ENCODE measurements around the gene BRIP1.

BRIP1 gene

GRCh38 chr17:61639818-61640217, 223.5 kb downstream of the BRIP1 start:
- TF ChIP-seq CTCF (IDR thresholded peaks at IDR 0.05; ENCODE audit: low read depth, low read length), result no peak
- no peak for DNase-seq (ENCODE audit: low read depth in 2 of 2)
- no peak overlapping the region for H3K4me3 ChIP-seq (replicated peaks in 1 of 2; ENCODE audit: low read depth in 2 of 2, low read length in 2 of 2)

- no peak for TF ChIP-seq CTCF (IDR thresholded peaks at IDR 0.05; ENCODE audit: low read depth, low read length)
- no peak for DNase-seq (ENCODE audit: low read depth in 2 of 2)
- H3K4me3 ChIP-seq (replicated peaks in 1 of 2; ENCODE audit: low read depth in 2 of 2, low read length in 2 of 2), result no peak overlapping the region
Measured at GRCh38 chr17:61638087-61638486, 225.2 kb downstream of the BRIP1 start.

- TF ChIP-seq CTCF (IDR thresholded peaks at IDR 0.05; ENCODE audit: low read depth, low read length), result peak; percentile 79
- H3K4me3 ChIP-seq (replicated peaks in 1 of 2; ENCODE audit: low read depth in 2 of 2, low read length in 2 of 2), result no peak overlapping the region
- peak; percentile 74 to 83 for DNase-seq (ENCODE audit: low read depth in 2 of 2)
Measured at GRCh38 chr17:61635913-61636432, 227.4 kb downstream of the BRIP1 start.

- DNase-seq (ENCODE audit: low read depth in 2 of 2), result no peak
- no peak for TF ChIP-seq CTCF (IDR thresholded peaks at IDR 0.05; ENCODE audit: low read depth, low read length)
- no peak overlapping the region for H3K4me3 ChIP-seq (replicated peaks in 1 of 2; ENCODE audit: low read depth in 2 of 2, low read length in 2 of 2)
Measured at GRCh38 chr17:61634942-61635538, 228.3 kb downstream of the BRIP1 start.

- no peak overlapping the region for H3K4me3 ChIP-seq (replicated peaks in 1 of 2; ENCODE audit: low read depth in 2 of 2, low read length in 2 of 2)
- TF ChIP-seq CTCF (IDR thresholded peaks at IDR 0.05; ENCODE audit: low read depth, low read length), result no peak
- no peak for DNase-seq (ENCODE audit: low read depth in 2 of 2)
Measured at GRCh38 chr17:61634011-61634539, 229.3 kb downstream of the BRIP1 start.

- no peak overlapping the region for H3K4me3 ChIP-seq (replicated peaks in 1 of 2; ENCODE audit: low read depth in 2 of 2, low read length in 2 of 2)
- no peak for DNase-seq (ENCODE audit: low read depth in 2 of 2)
- no peak for TF ChIP-seq CTCF (IDR thresholded peaks at IDR 0.05; ENCODE audit: low read depth, low read length)
Measured at GRCh38 chr17:61632826-61633225, 230.5 kb downstream of the BRIP1 start.

Data from cardiac fibroblast (primary cell).